A172 (cell line): ENCODE measurements around the gene ZFPM1. TPM values are rescaled to one million over a fixed set of nuclear protein-coding genes. Genes with fewer than 3 reads are reported as not detected.
"Not testable (repeated sequence)": the region's sequence is repeated elsewhere in the genome, so short reads cannot be mapped to it uniquely, and the experiment has no call there.

Experiments used
- DNase-seq: peaks from one replicate; pipeline ENCODE4 v3.0.0-alpha.2; 2015; ENCODE audit warnings: low spot score
- total RNA-seq: library from RNA; depleted of rRNA; stranded (reverse); fragments of >200 nt; shearing (Covaris generic); gene quantifications from 2 replicates; pipeline ENCODE4 v1.2.3, GENCODE V29; 2014

The ZFPM1 gene
- total RNA-seq, 1 experiment from 2014 or later, result 0.95 TPM

- no peak for DNase-seq
Measured at GRCh38 chr16:88464447-88465318, 11.6 kb downstream of the ZFPM1 start.

DNA sequence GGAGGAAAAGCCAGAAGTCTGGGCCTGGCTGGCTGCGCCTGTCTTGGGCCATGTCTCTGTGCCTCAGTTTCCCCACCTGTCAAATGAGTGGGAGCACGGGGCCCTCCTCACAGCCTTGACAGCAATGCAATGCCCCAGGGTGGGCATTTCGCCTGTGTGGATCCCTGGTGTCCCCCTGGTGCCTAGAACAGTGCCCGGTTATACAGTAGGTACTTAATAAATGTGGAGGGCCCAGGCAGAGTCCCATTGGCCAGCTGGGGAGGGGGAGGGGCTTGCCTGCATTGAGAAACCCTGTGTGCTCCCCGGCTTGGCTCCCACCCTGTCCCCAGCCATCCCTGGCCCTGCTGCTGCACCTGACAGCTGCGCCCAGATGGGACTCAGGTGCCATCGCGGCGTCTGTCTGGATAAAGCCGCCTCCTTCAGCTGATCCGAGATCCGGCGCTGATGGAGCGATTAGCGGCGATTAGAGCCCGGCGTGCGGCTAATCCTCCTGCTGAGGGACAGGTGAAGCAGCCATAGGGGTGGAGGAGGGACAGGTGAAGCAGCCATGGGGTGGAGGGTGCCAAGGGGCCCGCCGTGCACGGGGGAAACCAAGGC lies 12.4 kb downstream of the ZFPM1 start:
- DNase-seq, result no peak

DNA sequence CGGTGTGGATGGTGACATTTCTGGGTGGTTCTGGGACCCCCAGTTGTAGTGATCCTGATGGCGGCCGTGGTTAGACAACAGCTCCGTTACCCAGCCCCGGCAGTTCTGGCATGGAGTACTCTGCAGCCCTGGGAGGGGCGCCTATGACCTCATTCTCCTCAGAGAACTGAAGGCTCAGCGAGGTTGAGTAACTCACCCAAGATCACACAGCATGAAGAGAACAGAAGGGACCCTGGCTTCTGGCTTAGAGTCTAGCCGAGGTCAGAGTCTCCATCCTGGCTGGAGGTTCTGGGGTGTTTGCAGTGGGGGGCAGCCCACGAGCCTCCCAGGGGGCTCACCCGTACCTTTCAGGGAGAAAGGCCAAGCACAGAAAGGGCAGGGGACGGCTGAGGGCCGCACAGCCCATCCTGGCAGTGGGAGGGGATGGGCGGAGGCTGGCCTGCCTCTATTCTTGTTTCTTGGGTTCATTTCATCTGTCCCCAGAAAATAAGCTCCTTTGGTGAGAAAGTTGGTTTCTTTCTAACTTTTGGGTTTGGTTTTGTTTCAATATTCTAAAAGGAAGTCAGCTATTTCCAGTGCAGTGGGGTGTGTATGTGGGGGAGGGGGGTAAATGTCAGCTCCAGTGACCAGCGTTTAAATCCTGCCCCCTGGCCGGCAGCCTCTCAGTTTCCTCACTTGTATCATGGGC lies 13.2 kb downstream of the ZFPM1 start:
- no peak for DNase-seq

- DNase-seq, result no peak
Measured at GRCh38 chr16:88466949-88467348, 13.9 kb downstream of the ZFPM1 start.

GRCh38 chr16:88467541-88467944 lies 14.5 kb downstream of the ZFPM1 start:
- DNase-seq, result no peak

- peak; percentile 38 for DNase-seq
Measured at GRCh38 chr16:88468275-88469129, 15.4 kb downstream of the ZFPM1 start.

DNA sequence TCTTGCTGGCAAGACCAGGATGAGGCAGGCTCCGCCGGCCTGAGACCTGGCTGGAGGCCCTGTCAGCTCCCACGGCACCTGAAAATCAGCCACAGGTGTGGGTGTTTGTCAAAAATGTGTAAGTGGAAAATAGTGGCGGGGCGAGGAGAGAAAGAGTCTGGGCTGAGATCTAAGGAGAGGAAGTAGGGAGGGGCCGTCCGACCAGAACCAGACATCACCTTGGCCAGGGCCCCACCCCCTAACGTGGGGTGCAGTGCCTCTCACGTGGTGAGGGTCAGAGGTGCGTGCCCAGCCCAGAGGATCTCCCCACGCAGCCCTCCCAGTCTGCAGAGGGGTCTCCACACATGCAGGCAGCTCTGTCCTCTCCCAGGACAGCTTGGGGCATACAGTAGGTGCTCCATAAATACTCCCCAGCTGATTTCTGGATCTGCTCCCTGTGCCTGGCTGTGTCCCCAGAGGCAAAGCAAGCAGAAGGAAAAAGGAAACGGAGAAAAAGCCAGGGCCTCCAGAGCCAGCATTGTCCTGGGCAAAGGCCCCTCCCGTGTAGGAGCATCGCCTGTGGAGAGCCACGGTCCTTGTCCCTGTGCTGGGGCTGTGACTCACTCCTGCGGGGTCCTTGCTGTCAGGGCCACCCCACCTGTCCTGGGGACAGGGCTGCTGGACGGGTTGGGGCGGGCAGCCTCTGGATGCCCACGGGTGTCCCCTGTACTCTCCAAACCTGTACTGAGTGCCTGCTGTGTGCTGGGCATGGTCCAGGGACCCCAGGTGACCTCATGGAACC lies 16.7 kb downstream of the ZFPM1 start:
- no peak for DNase-seq

DNA sequence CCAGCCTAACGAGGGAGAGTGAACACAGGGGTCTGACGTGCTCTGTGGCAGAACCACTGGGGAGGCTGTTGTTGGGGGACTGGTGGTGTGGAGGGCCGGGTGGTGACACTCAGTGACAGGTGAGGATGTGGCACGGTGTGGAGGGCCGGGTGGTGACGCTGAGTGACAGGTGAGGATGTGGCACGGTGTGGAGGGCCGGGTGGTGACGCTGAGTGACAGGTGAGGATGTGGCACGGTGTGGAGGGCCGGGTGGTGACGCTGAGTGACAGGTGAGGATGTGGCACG lies 17.3 kb downstream of the ZFPM1 start:
- not testable (repeated sequence) for DNase-seq

GRCh38 chr16:88470696-88471095 lies 17.6 kb downstream of the ZFPM1 start:
- not testable (repeated sequence) for DNase-seq

DNA sequence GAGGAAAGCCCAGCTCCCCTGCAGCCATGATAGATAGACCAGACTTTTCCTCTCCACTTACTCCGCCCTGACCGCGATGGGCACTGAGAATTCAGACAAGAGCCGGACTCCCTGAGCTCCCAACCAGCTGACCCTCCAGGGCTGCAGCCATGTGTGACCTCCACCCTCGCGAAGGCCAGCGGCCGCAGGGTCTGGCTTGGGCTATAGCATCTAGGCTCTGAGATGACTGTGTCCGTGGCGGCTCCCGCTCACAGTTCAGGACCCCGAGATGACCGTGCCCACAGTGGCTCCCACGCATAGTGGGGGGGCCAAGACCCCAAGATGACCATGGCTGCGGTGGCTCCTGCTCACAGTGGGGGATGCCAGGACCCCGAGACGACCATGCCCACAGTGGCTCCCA lies 18.0 kb downstream of the ZFPM1 start:
- no peak for DNase-seq

- DNase-seq, result peak; percentile 37
Measured at GRCh38 chr16:88471575-88471974, 18.5 kb downstream of the ZFPM1 start.

DNA sequence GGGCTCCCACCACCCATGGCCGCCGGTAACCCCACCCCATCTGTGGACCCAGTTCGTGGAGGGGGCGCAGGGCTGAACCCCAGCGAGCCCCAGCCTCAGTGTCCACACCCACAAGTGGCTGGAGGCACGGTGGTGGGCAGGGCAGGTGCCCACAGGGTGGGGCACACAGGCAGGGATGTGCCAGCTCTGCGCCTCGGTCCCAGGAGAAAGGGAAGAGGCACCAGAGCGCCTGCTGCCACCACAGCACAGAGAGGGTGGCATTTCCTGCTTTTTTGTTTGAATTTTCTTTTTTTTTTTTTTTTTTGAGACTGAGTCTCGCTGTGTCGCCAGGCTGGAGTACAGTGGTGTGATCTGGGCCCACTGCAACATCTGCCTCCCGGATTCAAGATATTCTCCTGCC lies 19.0 kb downstream of the ZFPM1 start:
- no peak for DNase-seq

- no peak for DNase-seq
Measured at GRCh38 chr16:88472637-88473205, 19.6 kb downstream of the ZFPM1 start.

GRCh38 chr16:88473666-88474534 lies 20.8 kb downstream of the ZFPM1 start:
- no peak for DNase-seq

DNA sequence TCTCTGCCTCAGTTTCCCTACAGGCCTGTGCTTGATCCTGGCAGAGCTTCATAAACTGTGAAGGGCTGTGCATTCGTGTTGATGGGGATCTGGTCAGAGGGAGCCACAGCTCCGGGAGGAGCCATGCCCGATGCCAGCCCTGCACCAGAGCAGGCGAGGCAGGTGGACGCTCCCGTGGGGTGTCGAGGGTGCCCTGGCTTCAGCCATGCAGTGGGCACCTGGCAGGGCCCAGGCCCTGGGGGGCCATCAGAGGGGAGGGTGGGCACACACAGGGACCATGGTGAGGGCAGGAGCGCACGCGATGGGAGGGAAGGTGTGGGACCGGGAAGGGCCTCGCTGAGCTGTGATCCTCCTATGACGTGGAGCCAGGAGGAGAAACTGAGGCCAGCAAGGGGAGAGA lies 22.0 kb downstream of the ZFPM1 start:
- no peak for DNase-seq

GRCh38 chr16:88476203-88476602 lies 23.1 kb downstream of the ZFPM1 start:
- no peak for DNase-seq

GRCh38 chr16:88476817-88477397 lies 23.8 kb downstream of the ZFPM1 start:
- no peak for DNase-seq

- no peak for DNase-seq
Measured at GRCh38 chr16:88477631-88478519, 24.8 kb downstream of the ZFPM1 start.
